PFSK-1 (cell line): ENCODE measurements around the gene ERCC1.

ENCODE experiments used
- FOXP2 ChIP-seq: optimal IDR thresholded peaks from 2 replicates; pipeline ENCODE3; 2011; ENCODE audit warnings: borderline replicate concordance, control low read depth, inconsistent platforms; ENCODE audit not compliant: insufficient read depth; ENCODE audit errors: extremely low read length, extremely low read depth
- POLR2AphosphoS5 ChIP-seq: IDR thresholded peaks from 2 replicates; pipeline ENCODE4 v1.6.1; 2012; ENCODE audit warnings: low read depth, mild to moderate bottlenecking, control low read depth, low read length, moderate library complexity
- SIN3A ChIP-seq: IDR thresholded peaks from 2 replicates; pipeline ENCODE4 v1.6.1; 2012; ENCODE audit warnings: mild to moderate bottlenecking, low read length, moderate library complexity, borderline replicate concordance; ENCODE audit not compliant: insufficient read depth
- TAF1 ChIP-seq: IDR thresholded peaks from 2 replicates; pipeline ENCODE4 v1.6.1; 2012; ENCODE audit warnings: low read length, control low read depth, borderline replicate concordance; ENCODE audit not compliant: insufficient read depth
- TF ChIP-seq, protein P1 (sequence below), 2 experiments: IDR thresholded peaks; 2 replicates each; pipeline versions ENCODE4 v1.6.1 to v1.8.0; 2011 to 2012; ENCODE audit warnings: low read depth in 2 of 2, low read length in 2 of 2, control low read depth in 1 of 2, inconsistent platforms in 1 of 2, mild to moderate bottlenecking in 1 of 2, moderate library complexity in 1 of 2; ENCODE audit not compliant: insufficient read depth in 1 of 2

Gene ERCC1

DNA sequence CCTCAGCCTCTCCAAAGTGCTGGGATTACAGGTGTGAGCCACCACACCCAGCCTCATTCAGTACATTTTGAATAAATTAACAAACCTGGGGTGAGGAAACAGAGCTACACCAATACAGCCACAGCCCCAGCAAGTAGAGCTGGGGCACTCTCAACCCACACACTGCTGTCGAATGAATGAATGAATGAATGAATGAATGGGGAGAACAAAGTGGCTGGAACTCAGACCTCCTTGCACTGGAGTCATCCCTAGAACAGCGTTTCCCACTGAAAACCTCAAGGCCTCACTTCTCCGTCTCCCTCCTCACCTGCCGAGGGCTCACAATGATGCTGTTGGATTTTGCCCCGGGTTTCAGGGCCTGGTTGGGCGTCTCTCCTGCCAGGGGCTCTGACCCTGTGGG lies 2.8 kb downstream of the ERCC1 start:
- no peak for TF ChIP-seq POLR2AphosphoS5

DNA sequence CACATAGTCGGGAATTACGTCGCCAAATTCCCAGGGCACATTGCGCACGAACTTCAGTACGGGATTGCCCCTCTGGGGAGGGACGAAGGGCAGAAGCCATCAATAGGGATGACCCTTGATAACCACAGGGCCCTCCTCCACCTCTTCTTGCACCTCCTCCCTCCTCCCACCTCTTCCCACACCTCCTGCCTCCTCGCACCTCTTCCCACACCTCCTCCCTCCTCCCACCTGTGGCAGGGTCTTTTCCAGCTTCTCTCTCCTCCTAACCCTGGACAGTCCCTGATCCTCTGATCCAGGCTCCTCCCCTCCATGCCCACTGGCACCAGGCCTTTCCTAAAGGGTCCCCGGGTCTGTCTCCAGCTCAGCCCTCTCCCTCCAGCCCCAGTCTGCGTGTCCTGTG lies 3.4 kb downstream of the ERCC1 start:
- TF ChIP-seq POLR2AphosphoS5: no peak
- no peak for TF ChIP-seq SIN3A
- TF ChIP-seq, protein P1, sequence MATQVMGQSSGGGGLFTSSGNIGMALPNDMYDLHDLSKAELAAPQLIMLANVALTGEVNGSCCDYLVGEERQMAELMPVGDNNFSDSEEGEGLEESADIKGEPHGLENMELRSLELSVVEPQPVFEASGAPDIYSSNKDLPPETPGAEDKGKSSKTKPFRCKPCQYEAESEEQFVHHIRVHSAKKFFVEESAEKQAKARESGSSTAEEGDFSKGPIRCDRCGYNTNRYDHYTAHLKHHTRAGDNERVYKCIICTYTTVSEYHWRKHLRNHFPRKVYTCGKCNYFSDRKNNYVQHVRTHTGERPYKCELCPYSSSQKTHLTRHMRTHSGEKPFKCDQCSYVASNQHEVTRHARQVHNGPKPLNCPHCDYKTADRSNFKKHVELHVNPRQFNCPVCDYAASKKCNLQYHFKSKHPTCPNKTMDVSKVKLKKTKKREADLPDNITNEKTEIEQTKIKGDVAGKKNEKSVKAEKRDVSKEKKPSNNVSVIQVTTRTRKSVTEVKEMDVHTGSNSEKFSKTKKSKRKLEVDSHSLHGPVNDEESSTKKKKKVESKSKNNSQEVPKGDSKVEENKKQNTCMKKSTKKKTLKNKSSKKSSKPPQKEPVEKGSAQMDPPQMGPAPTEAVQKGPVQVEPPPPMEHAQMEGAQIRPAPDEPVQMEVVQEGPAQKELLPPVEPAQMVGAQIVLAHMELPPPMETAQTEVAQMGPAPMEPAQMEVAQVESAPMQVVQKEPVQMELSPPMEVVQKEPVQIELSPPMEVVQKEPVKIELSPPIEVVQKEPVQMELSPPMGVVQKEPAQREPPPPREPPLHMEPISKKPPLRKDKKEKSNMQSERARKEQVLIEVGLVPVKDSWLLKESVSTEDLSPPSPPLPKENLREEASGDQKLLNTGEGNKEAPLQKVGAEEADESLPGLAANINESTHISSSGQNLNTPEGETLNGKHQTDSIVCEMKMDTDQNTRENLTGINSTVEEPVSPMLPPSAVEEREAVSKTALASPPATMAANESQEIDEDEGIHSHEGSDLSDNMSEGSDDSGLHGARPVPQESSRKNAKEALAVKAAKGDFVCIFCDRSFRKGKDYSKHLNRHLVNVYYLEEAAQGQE (IDR thresholded peaks at IDR 0.05; ENCODE audit: insufficient read depth in 1 of 2, low read depth in 2 of 2, low read length in 2 of 2): no peak
- no peak for TF ChIP-seq TAF1
- TF ChIP-seq FOXP2: no peak

DNA sequence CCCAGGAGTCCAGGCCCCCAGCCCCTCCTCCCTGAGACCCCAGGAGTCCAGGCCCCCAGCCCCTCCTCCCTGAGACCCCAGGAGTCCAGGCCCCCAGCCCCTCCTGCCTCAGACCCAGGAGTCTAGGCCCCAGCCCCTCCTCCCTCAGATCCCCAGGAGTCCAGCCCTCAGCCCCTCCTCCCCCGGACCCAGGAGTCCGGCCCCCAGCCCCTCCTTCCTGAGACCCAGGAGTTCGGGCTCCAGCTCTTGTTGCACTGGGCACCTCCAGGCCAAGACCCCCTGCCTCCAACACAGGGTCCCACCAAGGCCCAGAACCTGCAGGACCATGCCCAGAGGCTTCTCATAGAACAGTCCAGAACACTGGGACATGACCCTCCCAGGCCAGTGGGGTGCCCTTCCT lies 3.8 kb downstream of the ERCC1 start:
- TF ChIP-seq POLR2AphosphoS5 (no peak), FOXP2 (no peak), SIN3A (no peak), TAF1 (no peak)
- TF ChIP-seq, protein P1 (IDR thresholded peaks at IDR 0.05; ENCODE audit: insufficient read depth in 1 of 2, low read depth in 2 of 2, low read length in 2 of 2): no peak

DNA sequence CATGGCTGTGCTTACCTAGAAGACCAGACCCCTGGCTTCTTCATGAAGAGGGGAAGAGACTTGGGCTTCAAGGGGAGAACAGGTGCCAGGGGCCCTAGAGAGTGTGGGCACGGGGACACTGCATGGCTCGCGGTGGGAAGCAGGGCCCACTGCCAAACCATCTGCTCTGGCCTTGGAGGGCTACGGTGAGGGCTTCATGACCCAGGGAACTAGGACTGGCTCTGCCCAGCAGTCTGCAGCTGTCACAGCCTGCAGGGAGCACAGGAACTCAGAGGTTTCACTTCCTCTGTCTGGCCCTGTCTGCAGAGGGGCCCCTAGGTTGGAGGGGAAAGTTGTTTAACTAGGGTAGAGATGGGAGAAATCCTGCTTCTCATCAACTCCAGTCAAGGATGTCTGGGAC lies 4.3 kb downstream of the ERCC1 start:
- no peak for TF ChIP-seq FOXP2
- no peak for TF ChIP-seq TAF1
- TF ChIP-seq, protein P1 (IDR thresholded peaks at IDR 0.05; ENCODE audit: insufficient read depth in 1 of 2, low read depth in 2 of 2, low read length in 2 of 2): no peak
- no peak for TF ChIP-seq POLR2AphosphoS5
- no peak for TF ChIP-seq SIN3A

DNA sequence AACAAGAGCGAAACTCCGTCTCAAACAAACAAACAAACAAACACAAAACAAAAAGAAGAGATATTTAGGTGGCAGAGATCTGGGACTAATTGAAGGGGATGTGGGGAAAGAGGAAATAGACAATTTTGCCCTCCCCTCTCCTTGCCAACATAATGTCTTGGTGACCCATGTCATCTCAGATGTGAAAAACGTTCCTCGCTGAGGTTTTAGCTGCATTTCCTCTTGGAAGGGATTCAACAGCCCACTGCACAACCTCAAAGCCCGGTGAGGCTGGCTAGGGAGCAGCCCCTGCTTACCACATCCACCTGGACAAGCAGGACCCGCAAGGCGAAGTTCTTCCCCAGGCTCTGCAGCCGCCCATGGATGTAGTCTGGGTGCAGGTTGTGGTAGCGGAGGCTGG lies 4.9 kb downstream of the ERCC1 start:
- TF ChIP-seq POLR2AphosphoS5 (no peak), SIN3A (no peak)
- TF ChIP-seq, protein P1 (IDR thresholded peaks at IDR 0.05; ENCODE audit: insufficient read depth in 1 of 2, low read depth in 2 of 2, low read length in 2 of 2): no peak

DNA sequence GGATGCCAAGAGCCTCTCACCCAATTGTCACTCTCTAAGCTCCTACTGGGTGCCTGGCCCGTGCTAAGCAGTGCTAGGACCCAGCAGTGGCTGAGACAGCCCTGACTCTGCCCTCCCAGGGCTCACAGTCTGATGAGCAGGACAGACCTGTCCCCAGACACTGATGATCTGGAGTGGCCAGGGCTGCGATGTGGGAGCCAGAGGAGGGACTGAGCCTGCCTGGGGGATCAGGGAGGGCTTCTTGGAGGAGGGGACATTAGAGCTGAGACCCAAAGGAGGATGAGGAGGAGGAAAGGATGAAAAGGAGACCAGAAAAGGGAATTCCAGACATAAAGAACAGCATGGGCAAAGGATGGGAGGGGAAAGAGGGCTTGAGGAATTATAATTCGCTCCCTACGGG lies 6.6 kb downstream of the ERCC1 start:
- TF ChIP-seq TAF1 (no peak), POLR2AphosphoS5 (no peak), FOXP2 (no peak), SIN3A (no peak)
- TF ChIP-seq, protein P1 (IDR thresholded peaks at IDR 0.05; ENCODE audit: insufficient read depth in 1 of 2, low read depth in 2 of 2, low read length in 2 of 2): no peak
